Breast epithelium (tissue), 3 donors: Measurements from ENCODE around the gene MAP3K5.

Experiments used
- CTCF ChIP-seq, 3 donors: fragments of 450-650 bp; IDR thresholded peaks; one replicate each; pipeline ENCODE4 v1.5.1; 2016 to 2017; ENCODE audit warnings: antibody characterized with exemption in 3 of 3, mild to moderate bottlenecking in 3 of 3, moderate library complexity in 3 of 3
- POLR2A ChIP-seq: fragments of 450-650 bp; IDR thresholded peaks from one replicate; pipeline ENCODE4 v1.6.1; 2016; ENCODE audit warnings: antibody characterized with exemption, mild to moderate bottlenecking, moderate library complexity

GRCh38 chr6:136773473-136773796, 18.8 kb downstream of the MAP3K5 start:
- TF ChIP-seq CTCF (IDR thresholded peaks at IDR 0.05) (no peak), POLR2A (no peak)
